B cell (primary cell): ENCODE results near the gene INSIG1.

Source experiments
- EZH2 ChIP-seq: IDR thresholded peaks from 2 replicates; pipeline ENCODE4 v1.6.1; 2012; ENCODE audit warnings: borderline replicate concordance, low read depth, mild to moderate bottlenecking, moderate library complexity, low read length; ENCODE audit not compliant: insufficient read depth, poor library complexity, severe bottlenecking
- TF ChIP-seq, protein P1 (sequence below): fragments of 200-600 bp; IDR thresholded peaks from one replicate; pipeline ENCODE4 v1.8.0; 2022; ENCODE audit warnings: antibody characterized with exemption, mild to moderate bottlenecking

DNA sequence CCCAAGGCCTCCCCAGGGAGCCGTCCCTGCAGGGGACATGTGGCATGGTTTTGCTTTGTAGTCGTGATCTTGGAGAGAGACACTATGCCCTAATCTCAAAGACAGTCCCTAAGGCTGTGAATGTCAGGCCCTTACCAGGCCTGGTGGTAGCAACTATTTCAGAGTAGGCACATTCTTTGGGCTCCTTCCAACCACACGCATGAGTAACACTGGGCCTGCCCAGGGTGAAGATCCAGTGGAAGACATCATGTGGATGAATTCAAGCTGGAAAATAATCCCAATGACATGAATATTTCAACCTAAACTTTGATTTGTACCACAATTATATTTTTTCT is 39.5 kb upstream of the INSIG1 start:
- TF ChIP-seq, protein P1, sequence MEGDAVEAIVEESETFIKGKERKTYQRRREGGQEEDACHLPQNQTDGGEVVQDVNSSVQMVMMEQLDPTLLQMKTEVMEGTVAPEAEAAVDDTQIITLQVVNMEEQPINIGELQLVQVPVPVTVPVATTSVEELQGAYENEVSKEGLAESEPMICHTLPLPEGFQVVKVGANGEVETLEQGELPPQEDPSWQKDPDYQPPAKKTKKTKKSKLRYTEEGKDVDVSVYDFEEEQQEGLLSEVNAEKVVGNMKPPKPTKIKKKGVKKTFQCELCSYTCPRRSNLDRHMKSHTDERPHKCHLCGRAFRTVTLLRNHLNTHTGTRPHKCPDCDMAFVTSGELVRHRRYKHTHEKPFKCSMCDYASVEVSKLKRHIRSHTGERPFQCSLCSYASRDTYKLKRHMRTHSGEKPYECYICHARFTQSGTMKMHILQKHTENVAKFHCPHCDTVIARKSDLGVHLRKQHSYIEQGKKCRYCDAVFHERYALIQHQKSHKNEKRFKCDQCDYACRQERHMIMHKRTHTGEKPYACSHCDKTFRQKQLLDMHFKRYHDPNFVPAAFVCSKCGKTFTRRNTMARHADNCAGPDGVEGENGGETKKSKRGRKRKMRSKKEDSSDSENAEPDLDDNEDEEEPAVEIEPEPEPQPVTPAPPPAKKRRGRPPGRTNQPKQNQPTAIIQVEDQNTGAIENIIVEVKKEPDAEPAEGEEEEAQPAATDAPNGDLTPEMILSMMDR: no peak
- TF ChIP-seq EZH2: no peak
